ENCODE measurements around the gene PSMC3.
A peak's percentile ranks its signal among the peaks of the same experiment; 100 is the strongest.

The PSMC3 gene

DNA sequence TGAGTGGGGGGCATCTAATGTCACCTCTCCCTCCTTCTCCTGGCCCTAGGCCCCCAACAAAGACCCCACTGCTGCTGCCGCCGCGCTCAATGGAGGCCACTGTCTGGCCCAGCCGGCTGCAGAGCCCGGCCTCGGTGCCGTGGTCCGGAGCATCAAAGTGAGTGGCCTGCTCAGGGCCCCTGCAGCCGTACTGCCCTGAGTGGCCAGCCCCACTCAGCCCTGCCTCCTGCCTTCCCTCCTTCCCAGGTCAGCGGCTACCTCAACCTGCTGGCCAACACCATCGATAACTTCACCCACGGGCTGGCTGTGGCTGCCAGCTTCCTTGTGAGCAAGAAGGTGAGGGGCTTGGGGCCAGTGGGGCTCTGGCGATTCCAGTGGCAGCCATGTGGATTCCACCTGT is 12.9 kb downstream of the PSMC3 start:
- ChIA-PET POLR2A (no interaction called here), CTCF (interaction anchor here (0.8 to 7.2 kb wide), 7 partner anchors 12 to 177 kb away, joined by 3 to 46 read pairs (median 4); partner anchors contain the start of gene PSMC3)
- no peak for DNase-seq
- H3K4me1 ChIP-seq (ENCODE audit: control extremely low read depth in 1 of 4, control insufficient read depth in 4 of 4, insufficient read depth in 4 of 4, low read length in 3 of 4), result peaks cover 0 to 19% (median 16%) of the 10 kb centered on the region in 4 experiments
- 98% methylated on average over 8 of the region's 13 CpGs for WGBS (ENCODE audit: insufficient coverage)
- H3K36me3 ChIP-seq (ENCODE audit: control insufficient read depth in 4 of 4, insufficient read depth in 4 of 4, low read length in 3 of 4), result peaks cover 3 to 44% (median 26%) of the 10 kb centered on the region in 4 experiments
- H3K27me3 ChIP-seq (replicated peaks in 2 of 5; ENCODE audit: control insufficient read depth in 4 of 5, insufficient read depth in 5 of 5, low read length in 4 of 5), result no peaks in the 10 kb centered on the region
- H3K27ac ChIP-seq (ENCODE audit: insufficient read depth in 1 of 2, low read depth in 1 of 2, low read length in 2 of 2, poor library complexity in 1 of 2, severe bottlenecking in 2 of 2), result no peak overlapping the region
- H3K9me3 ChIP-seq (ENCODE audit: control extremely low read depth in 1 of 5, control insufficient read depth in 4 of 5, insufficient read depth in 2 of 5, low read depth in 1 of 5, low read length in 4 of 5), result no peaks in the 10 kb centered on the region
- H3K4me3 ChIP-seq (ENCODE audit: control insufficient read depth in 1 of 7, extremely low read depth in 1 of 7, insufficient read depth in 4 of 7, low read depth in 2 of 7, low read length in 6 of 7), result no peak overlapping the region

DNA sequence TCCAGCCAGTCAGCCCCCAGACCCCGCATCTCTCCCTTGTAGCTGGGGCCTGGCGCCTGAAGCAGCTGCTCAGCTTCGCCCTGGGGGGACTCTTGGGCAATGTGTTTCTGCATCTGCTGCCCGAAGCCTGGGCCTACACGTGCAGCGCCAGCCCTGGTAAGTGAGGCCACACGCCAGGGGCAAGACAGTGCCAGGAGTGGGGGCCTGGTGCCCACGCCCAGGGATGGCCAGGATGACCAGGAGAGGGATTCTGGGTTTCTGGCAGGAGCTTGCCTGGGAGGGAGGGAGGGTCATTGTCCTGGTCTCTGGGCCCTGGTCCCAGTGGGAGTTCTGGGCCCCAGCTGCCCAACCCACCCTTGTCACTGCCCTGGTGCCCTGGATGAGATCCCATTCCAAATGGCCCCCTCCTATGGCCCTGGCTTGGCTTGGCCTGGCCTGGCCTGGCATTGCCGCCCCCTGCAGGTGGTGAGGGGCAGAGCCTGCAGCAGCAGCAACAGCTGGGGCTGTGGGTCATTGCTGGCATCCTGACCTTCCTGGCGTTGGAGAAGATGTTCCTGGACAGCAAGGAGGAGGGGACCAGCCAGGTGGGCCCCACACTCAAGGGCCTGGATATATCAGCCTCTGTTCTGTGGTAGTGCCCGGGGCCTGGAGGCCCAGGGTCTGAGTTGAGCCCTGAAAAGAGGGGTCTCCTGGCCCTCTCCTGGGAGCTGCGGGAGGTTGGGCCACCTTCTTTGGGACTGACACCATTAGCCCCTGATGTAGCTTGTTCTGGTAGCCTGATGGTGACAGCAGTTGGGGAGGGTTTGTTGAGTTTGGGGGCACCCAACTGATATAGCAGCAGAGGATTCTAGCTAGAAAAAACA is 14.1 kb downstream of the PSMC3 start:
- peaks cover 7 to 27% (median 23%) of the 10 kb centered on the region in 4 experiments for H3K4me1 ChIP-seq (ENCODE audit: control extremely low read depth in 1 of 4, control insufficient read depth in 4 of 4, insufficient read depth in 4 of 4, low read length in 3 of 4)
- H3K9me3 ChIP-seq (ENCODE audit: control extremely low read depth in 1 of 5, control insufficient read depth in 4 of 5, insufficient read depth in 2 of 5, low read depth in 1 of 5, low read length in 4 of 5), result no peaks in the 10 kb centered on the region
- 76% methylated on average over 12 of the region's 12 CpGs for WGBS (ENCODE audit: insufficient coverage)
- CTCF ChIA-PET, result interaction anchor here (0.6 to 14.8 kb wide), 20 partner anchors 10 to 220 kb away, joined by 3 to 217 read pairs (median 4); partner anchors contain the start of genes DDB2, PSMC3 and SPI1
- no peak overlapping the region for H3K27ac ChIP-seq (ENCODE audit: insufficient read depth in 1 of 2, low read depth in 1 of 2, low read length in 2 of 2, poor library complexity in 1 of 2, severe bottlenecking in 2 of 2)
- H3K4me3 ChIP-seq (ENCODE audit: control insufficient read depth in 1 of 7, extremely low read depth in 1 of 7, insufficient read depth in 4 of 7, low read depth in 2 of 7, low read length in 6 of 7), result no peak overlapping the region
- H3K27me3 ChIP-seq (replicated peaks in 2 of 5; ENCODE audit: control insufficient read depth in 4 of 5, insufficient read depth in 5 of 5, low read length in 4 of 5), result no peaks in the 10 kb centered on the region
- POLR2A ChIA-PET, result interaction anchor here (1.0 to 2.1 kb wide), 6 partner anchors 14 to 53 kb away, joined by 3 to 7 read pairs (median 4); partner anchors contain the start of genes PSMC3 and SPI1
- H3K36me3 ChIP-seq (ENCODE audit: control insufficient read depth in 4 of 4, insufficient read depth in 4 of 4, low read length in 3 of 4), result peaks cover 0 to 34% (median 21%) of the 10 kb centered on the region in 4 experiments
- peak; percentile 48 to 65 (median 58) for DNase-seq

DNA sequence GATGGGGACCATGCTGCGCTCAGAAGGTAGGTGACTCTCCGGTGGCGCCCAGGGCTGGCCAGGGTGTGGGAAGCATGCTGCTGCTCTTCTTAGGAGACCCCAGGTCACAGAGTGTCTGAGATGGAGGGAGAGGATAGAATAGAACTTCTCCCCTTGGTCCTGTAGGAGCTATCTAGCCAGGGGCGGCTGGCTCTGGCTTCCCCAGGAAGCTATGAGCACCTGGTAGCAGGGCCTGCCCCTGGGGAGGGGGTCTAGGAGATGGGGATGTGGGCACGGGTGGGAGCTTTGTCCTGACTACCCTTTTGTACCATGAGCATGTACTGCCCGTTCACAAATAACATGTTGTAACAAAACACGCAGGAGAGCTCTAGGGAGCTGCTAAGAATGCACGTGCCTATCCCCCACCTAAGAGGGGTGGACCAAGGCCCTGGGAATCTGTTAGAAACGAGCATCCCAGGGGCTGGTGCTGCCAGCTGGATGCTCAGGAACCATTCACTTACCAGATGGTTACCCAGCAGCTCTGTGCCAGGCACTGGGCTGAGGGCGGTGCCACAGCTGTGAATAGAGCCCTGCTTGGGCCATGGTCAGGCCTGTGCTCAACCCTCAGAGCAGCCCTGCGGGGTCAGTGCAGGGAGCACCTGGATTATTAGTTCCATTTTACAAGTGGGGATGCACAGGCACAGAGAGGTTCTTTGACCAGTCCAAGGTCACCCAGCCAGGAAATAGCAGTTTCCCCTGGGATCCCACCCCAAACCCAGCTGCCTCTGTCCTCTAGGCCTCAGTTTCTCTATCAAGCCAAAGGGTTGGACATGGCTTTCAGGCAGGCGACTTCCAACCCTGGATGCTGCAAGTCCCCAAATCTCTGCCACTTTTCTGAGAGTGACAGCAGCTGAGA is 15.6 kb downstream of the PSMC3 start:
- ChIA-PET CTCF (interaction anchor here (0.6 to 14.8 kb wide), 22 partner anchors 15 to 232 kb away, joined by 3 to 217 read pairs (median 5); partner anchors contain the start of genes ACP2, DDB2, PSMC3 and SPI1), POLR2A (interaction anchor here (0.5 to 2.1 kb wide), 6 partner anchors 16 to 140 kb away, joined by 3 to 7 read pairs (median 4); partner anchors contain the start of gene SPI1)
- H3K4me1 ChIP-seq (ENCODE audit: control extremely low read depth in 1 of 4, control insufficient read depth in 4 of 4, insufficient read depth in 4 of 4, low read length in 3 of 4), result peaks cover 14 to 29% (median 28%) of the 10 kb centered on the region in 4 experiments
- no peak for DNase-seq
- H3K27ac ChIP-seq (ENCODE audit: insufficient read depth in 1 of 2, low read depth in 1 of 2, low read length in 2 of 2, poor library complexity in 1 of 2, severe bottlenecking in 2 of 2), result no peak overlapping the region
- no peak overlapping the region for H3K4me3 ChIP-seq (ENCODE audit: control insufficient read depth in 1 of 7, extremely low read depth in 1 of 7, insufficient read depth in 4 of 7, low read depth in 2 of 7, low read length in 6 of 7)
- WGBS (ENCODE audit: insufficient coverage), result 87% methylated on average over 11 of the region's 12 CpGs
- no peaks in the 10 kb centered on the region for H3K27me3 ChIP-seq (replicated peaks in 2 of 5; ENCODE audit: control insufficient read depth in 4 of 5, insufficient read depth in 5 of 5, low read length in 4 of 5)
- peaks cover 0 to 32% (median 15%) of the 10 kb centered on the region in 4 experiments for H3K36me3 ChIP-seq (ENCODE audit: control insufficient read depth in 4 of 4, insufficient read depth in 4 of 4, low read length in 3 of 4)
- H3K9me3 ChIP-seq (ENCODE audit: control extremely low read depth in 1 of 5, control insufficient read depth in 4 of 5, insufficient read depth in 2 of 5, low read depth in 1 of 5, low read length in 4 of 5), result no peaks in the 10 kb centered on the region

DNA sequence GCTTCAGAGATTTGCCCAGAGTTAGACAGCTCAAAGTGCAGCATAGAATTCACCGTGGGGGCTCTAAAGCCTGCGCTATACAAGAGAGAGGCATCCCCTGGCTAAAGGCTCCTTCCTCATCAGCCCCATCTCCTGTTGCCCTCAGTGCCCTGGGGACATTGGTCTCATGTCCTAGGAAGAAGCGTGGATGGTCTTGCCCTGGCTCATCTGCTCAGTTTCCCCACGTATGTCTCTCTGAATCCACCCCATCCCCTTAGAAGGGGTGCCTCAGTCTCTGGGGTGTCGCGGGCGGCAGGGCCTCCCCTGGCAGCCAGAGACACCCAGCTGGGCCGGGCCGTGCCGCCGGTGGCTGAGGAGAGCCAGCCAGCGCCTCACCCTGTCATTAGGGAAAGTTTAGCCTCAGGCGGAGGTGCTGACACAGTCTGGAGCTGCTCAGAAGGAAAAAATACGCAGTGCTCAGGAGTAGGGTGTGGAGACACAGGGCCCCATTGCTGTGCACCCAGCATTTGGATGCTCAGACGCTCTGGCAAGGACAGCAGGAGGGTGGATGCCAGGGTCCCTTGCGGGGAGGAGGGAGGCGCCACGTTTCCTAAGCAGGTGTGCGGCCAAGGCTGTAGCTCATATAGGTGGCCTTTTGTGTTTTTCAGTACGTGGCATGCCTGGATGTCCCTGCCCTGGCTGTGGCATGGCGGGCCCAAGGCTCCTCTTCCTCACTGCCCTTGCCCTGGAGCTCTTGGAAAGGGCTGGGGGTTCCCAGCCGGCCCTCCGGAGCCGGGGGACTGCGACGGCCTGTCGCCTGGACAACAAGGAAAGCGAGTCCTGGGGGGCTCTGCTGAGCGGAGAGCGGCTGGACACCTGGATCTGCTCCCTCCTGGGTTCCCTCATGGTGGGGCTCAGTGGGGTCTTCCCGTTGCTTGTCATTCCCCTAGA is 16.5 kb downstream of the PSMC3 start:
- peaks cover 14 to 29% (median 25%) of the 10 kb centered on the region in 4 experiments for H3K4me1 ChIP-seq (ENCODE audit: control extremely low read depth in 1 of 4, control insufficient read depth in 4 of 4, insufficient read depth in 4 of 4, low read length in 3 of 4)
- ChIA-PET POLR2A (interaction anchor here (0.6 to 1.3 kb wide), 2 partner anchors 33 to 78 kb away, joined by 4 read pairs; no protein-coding TSS in a partner anchor), CTCF (interaction anchor here (0.6 to 14.8 kb wide), 13 partner anchors 8 to 231 kb away, joined by 3 to 217 read pairs (median 7); partner anchors contain the start of gene SPI1)
- WGBS (ENCODE audit: insufficient coverage), result 94% methylated on average over 30 of the region's 31 CpGs
- H3K36me3 ChIP-seq (ENCODE audit: control insufficient read depth in 4 of 4, insufficient read depth in 4 of 4, low read length in 3 of 4), result peaks cover 0 to 24% (median 11%) of the 10 kb centered on the region in 4 experiments
- H3K9me3 ChIP-seq (ENCODE audit: control extremely low read depth in 1 of 5, control insufficient read depth in 4 of 5, insufficient read depth in 2 of 5, low read depth in 1 of 5, low read length in 4 of 5), result no peaks in the 10 kb centered on the region
- H3K4me3 ChIP-seq (ENCODE audit: control insufficient read depth in 1 of 7, extremely low read depth in 1 of 7, insufficient read depth in 4 of 7, low read depth in 2 of 7, low read length in 6 of 7), result peak overlapping the region in 2 of 7 experiments; percentile 77 to 79
- DNase-seq, result no peak
- no peaks in the 10 kb centered on the region for H3K27me3 ChIP-seq (replicated peaks in 2 of 5; ENCODE audit: control insufficient read depth in 4 of 5, insufficient read depth in 5 of 5, low read length in 4 of 5)
- peak overlapping the region in 1 of 2 experiments; percentile 74 for H3K27ac ChIP-seq (ENCODE audit: insufficient read depth in 1 of 2, low read depth in 1 of 2, low read length in 2 of 2, poor library complexity in 1 of 2, severe bottlenecking in 2 of 2)

DNA sequence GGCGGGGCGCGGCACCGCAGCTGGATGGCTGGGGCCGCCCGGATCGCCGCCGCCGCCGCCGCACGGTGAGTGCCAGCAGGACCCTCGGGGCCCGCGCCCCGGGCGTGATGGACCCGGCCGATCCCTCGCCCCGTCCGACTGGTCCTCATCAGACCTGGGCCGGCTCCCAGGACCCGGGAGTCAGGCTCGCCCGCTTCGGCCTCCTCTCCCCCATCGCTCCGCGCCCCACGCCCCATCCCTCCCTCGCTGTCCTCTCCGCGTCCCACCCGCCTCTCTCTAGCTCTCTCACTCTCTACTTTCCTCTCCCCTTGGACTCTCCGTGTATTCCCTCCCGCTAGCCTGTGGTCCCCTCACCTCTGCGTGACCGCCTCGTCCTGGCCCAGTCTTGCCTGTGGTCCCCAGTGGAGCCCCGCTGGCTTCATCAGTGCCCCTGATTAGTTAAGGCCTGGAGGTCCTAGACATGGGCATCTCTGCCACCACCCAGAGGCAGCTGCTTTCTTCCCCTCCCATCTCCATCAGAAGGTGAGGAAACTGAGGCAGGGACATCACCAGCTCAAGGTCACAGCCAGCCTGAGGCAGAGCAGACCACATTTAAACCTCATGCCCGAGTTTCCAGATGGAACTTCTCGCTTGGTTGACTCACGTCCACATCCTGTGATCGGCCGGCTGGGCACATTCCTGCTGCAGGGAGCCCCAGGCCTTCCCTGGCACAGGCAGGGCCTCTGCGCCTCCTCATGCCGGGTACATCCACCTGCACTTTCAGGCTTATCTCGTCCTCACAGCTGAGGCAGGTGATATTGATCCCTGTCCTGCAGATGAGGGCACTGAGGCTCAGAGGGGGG is 17.4 kb downstream of the PSMC3 start:
- peaks cover 14 to 31% (median 25%) of the 10 kb centered on the region in 4 experiments for H3K4me1 ChIP-seq (ENCODE audit: control extremely low read depth in 1 of 4, control insufficient read depth in 4 of 4, insufficient read depth in 4 of 4, low read length in 3 of 4)
- 12% methylated on average over 48 of the region's 50 CpGs for WGBS (ENCODE audit: insufficient coverage)
- H3K36me3 ChIP-seq (ENCODE audit: control insufficient read depth in 4 of 4, insufficient read depth in 4 of 4, low read length in 3 of 4), result peaks cover 0 to 15% (median 8%) of the 10 kb centered on the region in 4 experiments
- peak overlapping the region in 1 of 2 experiments; percentile 74 for H3K27ac ChIP-seq (ENCODE audit: insufficient read depth in 1 of 2, low read depth in 1 of 2, low read length in 2 of 2, poor library complexity in 1 of 2, severe bottlenecking in 2 of 2)
- H3K9me3 ChIP-seq (ENCODE audit: control extremely low read depth in 1 of 5, control insufficient read depth in 4 of 5, insufficient read depth in 2 of 5, low read depth in 1 of 5, low read length in 4 of 5), result no peaks in the 10 kb centered on the region
- POLR2A ChIA-PET, result interaction anchor here (0.5 to 2.4 kb wide), 6 partner anchors 16 to 181 kb away, joined by 4 to 12 read pairs (median 5); partner anchors contain the start of gene SPI1
- no peak for DNase-seq
- CTCF ChIA-PET, result interaction anchor here (0.9 to 14.8 kb wide), 8 partner anchors 9 to 230 kb away, joined by 3 to 217 read pairs (median 18); partner anchors contain the start of gene SPI1
- H3K4me3 ChIP-seq (ENCODE audit: control insufficient read depth in 1 of 7, extremely low read depth in 1 of 7, insufficient read depth in 4 of 7, low read depth in 2 of 7, low read length in 6 of 7), result peak overlapping the region; percentile 50 to 79 (median 70)
- H3K27me3 ChIP-seq (replicated peaks in 2 of 5; ENCODE audit: control insufficient read depth in 4 of 5, insufficient read depth in 5 of 5, low read length in 4 of 5), result no peaks in the 10 kb centered on the region
